NCI-H128 (cell line): ENCODE measurements around the gene NANOS2.

ENCODE experiments used
- DNase-seq: peaks from one replicate; lab custom pipeline; 2025; ENCODE audit not compliant: unreplicated experiment; lab: John Stamatoyannopoulos, UW

NANOS2 gene

GRCh38 chr19:45913874-45914830, at the start of gene NANOS2:
Gene NANOS2 (minus strand): TSS chr19:45914778. CDS start chr19:45914693, 85 bp downstream.
- DNase-seq: no peak

GRCh38 chr19:45962021-45962420, 47.4 kb upstream of the NANOS2 start:
- no peak for DNase-seq

- no peak for DNase-seq
Measured at GRCh38 chr19:45960595-45961235, 46.1 kb upstream of the NANOS2 start.

DNA sequence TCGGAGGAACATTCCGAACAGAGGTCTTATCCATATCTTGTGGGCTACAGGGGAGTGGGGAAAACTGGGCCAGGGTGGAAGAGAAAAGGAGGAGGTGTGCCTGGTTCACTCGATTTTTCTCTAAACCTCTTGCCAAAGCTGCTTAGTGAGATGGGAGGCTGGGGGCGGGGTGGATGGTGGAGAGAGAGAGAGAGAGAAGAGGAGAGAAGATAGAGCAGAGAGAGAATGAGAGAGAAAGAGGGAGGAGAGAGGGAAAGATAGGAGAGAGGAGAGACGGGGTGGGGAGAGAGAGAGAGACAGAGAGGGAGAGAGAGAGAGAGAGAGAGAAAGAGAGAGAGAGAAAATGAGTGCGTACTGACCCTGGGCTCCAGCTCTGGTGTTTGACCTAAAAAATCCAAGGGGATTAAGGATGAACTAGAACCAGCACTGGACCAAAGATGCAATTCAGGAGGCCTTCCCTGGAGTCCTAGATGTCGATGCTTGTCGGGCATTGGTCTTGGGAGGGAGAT, 45.0 kb upstream of the NANOS2 start:
- DNase-seq: no peak

- no peak for DNase-seq
Measured at GRCh38 chr19:45958769-45959516, 44.4 kb upstream of the NANOS2 start.

DNA sequence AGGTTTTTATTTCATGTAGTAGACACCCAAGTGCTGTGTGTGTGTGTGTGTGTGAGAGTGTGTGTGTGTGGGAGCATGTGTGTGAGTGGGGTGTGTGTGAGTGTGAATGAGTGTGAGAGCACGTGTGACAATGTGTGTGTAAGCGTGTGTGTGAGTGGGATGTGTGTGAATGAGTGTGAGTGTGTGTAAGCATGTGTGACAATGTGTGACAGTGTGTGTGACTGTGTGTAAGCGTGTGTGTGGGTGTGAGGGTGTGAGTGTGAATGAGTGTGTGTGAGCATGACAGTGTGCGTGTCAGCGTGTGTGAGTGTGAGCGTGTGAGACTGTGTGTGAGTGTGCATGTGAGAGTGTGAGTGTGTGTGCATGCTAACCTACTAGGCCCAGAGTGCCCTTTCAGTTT, 43.7 kb upstream of the NANOS2 start:
- no peak for DNase-seq

DNA sequence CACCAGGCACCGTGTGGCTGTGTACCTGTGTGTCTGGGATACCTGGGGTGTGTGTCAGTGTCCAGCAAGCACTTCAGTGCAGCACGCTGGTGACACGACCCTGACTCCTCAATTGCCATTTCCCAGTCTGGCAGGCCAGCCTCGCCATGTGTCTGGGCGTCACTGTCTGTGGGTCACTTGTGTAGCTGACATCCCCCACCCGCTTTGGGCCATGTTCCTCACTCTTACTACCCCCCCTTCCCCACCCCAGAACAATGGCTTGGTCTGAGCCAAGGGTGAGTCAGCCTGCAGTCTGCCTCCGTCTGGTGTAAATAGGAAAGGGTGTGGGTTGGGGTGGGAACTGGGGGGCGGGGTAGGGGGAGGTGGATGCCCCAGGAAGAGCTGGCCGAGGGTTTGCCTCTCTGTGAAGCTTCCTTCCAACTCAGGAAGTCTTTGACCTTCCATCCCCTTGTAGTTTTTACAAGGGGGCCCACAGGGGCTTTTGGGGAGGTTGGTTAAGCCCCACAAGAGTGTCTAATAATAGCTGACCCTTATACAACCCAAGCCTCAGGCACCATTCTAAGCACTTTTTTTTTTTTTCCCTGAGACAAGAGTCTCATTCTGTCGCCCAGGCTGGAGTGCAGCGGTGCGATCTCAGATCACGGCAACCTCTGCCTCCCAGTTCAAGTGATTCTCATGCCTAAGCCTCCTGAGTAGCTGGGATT, 41.5 kb upstream of the NANOS2 start:
- DNase-seq: no peak

GRCh38 chr19:45954156-45954555, 39.6 kb upstream of the NANOS2 start:
- DNase-seq: peak; percentile 43

GRCh38 chr19:45953676-45954075, 39.1 kb upstream of the NANOS2 start:
- no peak for DNase-seq

DNA sequence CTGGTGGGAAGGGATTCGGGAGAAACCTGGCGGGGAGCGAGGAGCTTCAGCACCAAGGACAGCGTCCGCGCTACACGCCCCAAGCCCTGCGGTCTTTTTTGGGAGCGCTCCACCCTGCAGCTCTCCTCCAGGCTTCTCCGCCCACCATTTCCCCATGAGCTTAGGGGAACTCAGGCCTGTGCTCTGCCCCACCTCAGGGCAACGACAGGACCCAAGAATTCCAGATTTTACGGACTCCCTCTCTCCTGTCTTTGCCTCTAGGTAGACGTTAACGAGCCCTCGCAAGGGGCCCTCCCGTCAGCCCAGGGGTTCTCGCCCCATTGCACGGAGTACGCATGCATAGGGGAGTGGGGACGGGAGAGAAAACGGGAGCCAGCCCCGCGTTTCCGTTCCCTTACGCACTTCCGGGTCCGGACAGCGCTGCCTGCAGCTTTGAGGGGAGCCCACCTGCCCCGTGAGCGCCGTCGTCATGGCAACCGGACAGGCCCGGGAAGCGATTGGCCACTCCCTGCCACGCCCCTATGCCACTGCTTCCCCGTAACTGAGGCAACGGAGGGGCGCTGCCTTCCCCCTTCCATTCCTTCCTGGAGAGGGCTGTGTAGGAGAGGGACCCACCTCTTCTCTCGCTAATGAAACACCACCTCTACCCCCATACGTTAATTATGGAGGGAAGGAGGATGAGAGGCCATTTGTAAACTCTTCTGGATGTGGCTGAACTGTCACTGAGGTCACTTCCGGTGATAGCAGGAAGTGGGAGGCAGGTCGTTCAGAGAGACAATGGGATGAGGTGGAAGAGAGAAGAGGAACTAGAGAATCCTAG, 38.3 kb upstream of the NANOS2 start:
- no peak for DNase-seq

DNA sequence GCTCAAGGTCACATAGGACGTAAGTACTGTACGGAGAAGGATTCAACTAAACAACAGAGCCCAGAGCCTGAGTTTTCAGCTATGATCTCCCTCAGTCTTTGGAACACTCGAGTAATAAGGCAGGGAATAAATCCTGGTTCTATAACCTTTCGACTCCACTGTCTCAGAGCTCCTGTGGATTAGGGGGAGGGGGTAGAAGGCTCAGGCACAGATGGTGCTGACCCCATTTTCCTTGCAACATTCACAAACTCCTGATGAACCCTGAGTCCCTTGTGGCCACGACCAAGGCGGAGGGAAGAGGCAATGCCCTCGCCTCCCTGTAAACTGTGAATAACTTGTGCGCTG, 37.7 kb upstream of the NANOS2 start:
- DNase-seq: no peak

DNA sequence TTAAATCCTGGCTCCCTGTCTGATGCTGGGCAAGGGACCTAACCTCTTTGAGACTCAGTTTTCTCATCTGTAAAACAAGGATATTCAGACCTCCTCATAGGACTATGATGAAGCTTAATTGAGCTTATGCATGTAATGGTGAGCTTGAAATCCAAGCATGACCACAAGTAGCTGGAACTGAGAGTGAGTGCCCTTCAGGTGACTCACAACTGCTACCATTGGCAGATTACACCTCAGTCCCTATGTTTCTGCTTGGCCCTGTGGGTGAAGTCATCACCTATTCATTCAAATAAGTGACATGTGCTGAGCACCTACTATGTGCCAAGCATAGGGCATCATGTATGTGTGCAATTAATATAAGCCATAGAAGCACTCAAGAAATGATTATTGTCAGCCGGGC, 33.3 kb upstream of the NANOS2 start:
- DNase-seq: no peak

DNA sequence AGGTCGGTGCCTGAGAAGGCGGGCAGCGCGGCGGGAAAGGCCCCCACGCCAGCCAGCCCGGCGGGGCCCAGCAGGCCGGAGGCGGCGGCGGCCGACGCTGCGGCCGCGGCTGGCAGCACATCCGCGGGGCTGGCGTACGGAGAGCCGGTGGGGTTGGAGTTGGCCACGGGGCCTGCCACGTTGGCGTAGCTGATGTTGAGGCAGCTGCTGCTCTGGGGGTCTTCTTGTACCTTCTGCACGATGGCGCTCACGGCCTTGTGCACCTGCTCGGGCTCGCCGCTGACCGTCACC, 25.9 kb upstream of the NANOS2 start:
- DNase-seq: no peak

DNA sequence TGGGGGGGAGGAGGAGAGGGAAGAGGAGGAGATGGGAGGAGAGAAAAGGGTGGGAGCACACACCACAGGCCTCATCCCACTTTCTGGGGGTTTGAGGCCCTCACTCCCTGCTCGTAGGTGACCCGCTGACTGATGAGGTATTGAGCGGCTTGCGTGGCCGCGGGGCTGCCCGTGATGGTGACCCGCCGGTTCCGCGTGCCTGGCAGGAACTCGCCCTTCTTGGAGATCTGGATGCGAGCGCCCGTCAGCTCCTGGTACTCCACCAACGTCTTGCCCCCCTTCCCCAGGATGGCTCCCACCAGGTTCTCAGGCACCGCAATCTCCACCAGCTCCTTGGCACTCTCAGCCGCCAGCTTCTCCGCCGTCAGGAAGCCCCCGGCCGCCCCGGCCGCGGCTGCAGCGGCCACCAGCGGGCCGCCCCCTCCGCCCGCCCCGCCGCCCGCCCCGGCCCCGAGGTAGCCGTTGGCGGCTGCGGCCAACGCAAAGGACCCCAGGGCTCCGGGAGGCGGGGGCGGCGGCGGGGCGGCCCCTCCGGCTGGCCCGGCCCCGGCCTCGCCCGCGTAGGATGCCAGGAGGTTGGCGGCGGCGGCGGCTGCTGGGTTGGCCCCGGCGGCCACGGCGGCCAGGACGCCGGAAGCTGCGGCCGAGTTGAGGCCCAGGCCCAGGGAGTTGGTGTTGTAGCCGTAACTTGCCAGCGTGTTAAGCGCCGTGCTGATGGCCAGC, 25.4 kb upstream of the NANOS2 start:
- DNase-seq: no peak

DNA sequence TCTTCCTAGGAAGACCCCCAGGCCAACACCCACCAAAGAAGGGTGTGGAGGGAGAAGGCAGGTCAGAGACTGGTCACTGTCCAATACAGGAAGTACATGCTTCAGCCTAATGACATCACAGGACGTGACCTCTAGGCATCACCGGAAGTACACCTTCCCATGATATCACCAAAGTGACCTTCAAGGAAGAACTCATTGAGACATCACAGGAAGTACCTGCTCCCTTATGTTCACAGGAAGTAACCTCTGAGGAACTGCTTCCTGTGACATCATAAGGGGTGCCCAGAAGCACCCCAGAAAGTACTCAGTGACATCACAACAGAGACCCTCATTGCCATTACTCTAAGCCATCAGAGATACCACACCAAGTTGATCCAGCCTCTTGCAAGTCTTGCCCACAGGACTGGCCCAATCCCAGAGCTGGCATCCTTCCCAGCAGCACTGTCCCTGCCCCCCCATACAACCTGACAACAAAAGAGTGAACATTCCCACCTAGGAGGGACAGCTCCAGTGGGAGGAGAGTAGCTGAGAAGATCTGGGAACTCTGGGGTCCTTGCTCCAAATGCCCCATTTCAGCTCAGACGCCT, 24.2 kb upstream of the NANOS2 start:
- no peak for DNase-seq

DNA sequence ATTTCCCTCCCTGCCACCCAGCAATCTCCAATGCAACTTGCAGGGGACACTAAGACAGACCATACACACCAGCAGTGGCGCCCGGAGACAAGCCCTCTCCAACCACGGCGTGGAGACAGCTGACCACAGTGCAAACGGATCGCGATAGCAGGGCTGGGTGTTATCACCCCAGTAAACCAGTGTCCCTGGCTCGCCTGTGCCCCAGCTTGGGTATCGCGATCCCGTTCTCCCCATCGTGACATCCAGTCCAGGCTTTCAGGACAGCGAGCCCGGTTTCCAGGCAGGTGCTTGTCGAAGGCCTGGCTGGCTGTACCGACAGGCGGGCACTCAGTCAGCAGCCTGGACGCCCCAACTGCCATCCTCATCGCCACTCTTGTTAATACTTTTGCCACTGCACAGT, 20.7 kb upstream of the NANOS2 start:
- DNase-seq: no peak

DNA sequence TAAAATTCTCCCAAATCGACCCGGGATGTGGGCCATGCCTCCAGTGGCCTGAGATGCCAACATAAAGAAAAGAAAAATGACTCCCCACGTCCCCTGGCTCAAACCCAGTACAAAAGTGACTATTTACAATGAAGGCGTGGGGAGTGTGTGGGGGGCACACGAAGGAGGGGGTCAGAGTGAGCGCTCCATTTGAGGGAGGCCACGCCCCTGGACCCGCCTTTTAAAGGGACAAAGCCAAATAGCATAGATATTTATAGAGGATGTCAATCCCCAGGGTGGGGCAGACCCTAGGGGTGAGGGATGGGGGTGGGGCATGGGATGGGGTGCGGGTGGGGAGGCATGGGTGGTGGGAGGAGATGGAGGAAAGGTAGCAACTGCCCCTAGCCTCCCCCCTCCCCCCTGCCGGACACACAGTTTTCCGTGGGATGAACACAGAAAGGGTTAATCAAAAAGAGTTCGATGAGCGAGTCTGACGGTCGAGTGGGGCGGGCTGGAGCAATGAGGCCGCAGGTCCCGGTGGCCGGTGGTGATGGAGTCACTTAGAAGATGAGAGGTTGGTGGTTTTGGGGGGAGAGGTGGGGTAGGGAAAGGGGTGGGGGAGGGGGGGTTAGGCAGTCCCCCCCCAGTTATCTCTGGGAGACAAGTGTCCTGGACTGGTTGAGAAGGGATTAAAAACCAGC, 20.1 kb upstream of the NANOS2 start:
- DNase-seq: no peak

DNA sequence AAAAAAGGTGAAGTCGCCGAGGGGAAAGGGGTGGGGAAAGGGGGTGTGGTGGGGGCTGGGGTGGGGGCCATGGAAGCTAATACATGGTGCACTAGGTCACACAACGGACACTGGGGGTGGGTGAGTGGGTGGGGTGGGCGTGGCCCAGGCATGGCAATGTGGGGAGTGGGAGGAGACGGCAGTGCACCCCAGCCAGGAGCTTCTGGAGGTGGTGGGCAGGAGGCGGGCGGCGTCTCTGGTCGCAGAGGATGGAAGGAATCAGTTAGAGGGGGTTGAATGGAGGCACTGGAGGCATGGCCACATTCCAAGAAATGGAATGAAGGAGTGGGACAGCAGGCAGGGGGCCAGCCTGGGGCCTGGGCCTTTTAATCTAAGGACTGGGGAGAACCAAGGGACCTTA, 19.2 kb upstream of the NANOS2 start:
- no peak for DNase-seq

GRCh38 chr19:45931055-45931454, 16.5 kb upstream of the NANOS2 start:
- no peak for DNase-seq
